HepG2 (cell line): ENCODE results near the gene LYSET. TPM values are rescaled to one million over a fixed set of nuclear protein-coding genes. Genes with fewer than 3 reads are reported as not detected.
A peak's percentile ranks its signal among the peaks of the same experiment; 100 is the strongest.

Source experiments
- BATF2 ChIP-seq: sonication (generic); formaldehyde crosslinking; IDR thresholded peaks from 2 replicates; pipeline ENCODE4 v1.8.0; 2022; ENCODE audit warnings: mild to moderate bottlenecking, missing genetic modification reagents, moderate library complexity
- CTCF ChIP-seq: sonication (generic); formaldehyde crosslinking; IDR thresholded peaks from 2 replicates; pipeline ENCODE4 v1.5.0; 2020; ENCODE audit warnings: mild to moderate bottlenecking, missing genetic modification reagents, moderate library complexity
- DNMT3B ChIP-seq: conservative IDR thresholded peaks from 2 replicates; pipeline ENCODE4 v1.6.1; 2016; ENCODE audit warnings: missing biosample characterization, control low read depth
- GMEB2 ChIP-seq: IDR thresholded peaks from 2 replicates; pipeline ENCODE4 v1.6.1; 2016; ENCODE audit warnings: missing biosample characterization, missing genetic modification reagents, low read depth
- HMGA1 ChIP-seq: sonication (generic); formaldehyde crosslinking; conservative IDR thresholded peaks from 2 replicates; pipeline ENCODE4 v1.4.0; 2020; ENCODE audit warnings: missing genetic modification reagents
- ISX ChIP-seq: sonication (generic); formaldehyde crosslinking; conservative IDR thresholded peaks from 2 replicates; pipeline ENCODE4 v1.5.0; 2020; ENCODE audit warnings: missing genetic modification reagents
- PRDM10 ChIP-seq: sonication (generic); formaldehyde crosslinking; IDR thresholded peaks from 2 replicates; pipeline ENCODE4 v1.4.0; 2020; ENCODE audit warnings: low read depth, missing genetic modification reagents
- SPEN ChIP-seq: sonication (generic); formaldehyde crosslinking; IDR thresholded peaks from 2 replicates; pipeline ENCODE4 v1.5.1; 2020; ENCODE audit warnings: low read depth, mild to moderate bottlenecking, missing genetic modification reagents
- ZNF709 ChIP-seq: sonication (generic); formaldehyde crosslinking; IDR thresholded peaks from 2 replicates; pipeline ENCODE4 v1.5.0; 2020; ENCODE audit warnings: mild to moderate bottlenecking, missing genetic modification reagents
- ZNF724P ChIP-seq: sonication (generic); formaldehyde crosslinking; IDR thresholded peaks from 2 replicates; pipeline ENCODE4 v1.8.0; 2022; ENCODE audit warnings: missing genetic modification reagents, borderline replicate concordance
- ZNF746 ChIP-seq: sonication (generic); formaldehyde crosslinking; IDR thresholded peaks from 2 replicates; pipeline ENCODE4 v1.8.0; 2022; ENCODE audit warnings: mild to moderate bottlenecking, missing genetic modification reagents
- ZNF782 ChIP-seq: sonication (generic); formaldehyde crosslinking; IDR thresholded peaks from 2 replicates; pipeline ENCODE4 v1.4.0; 2020; ENCODE audit warnings: missing genetic modification reagents, mild to moderate bottlenecking, borderline replicate concordance
- ZNF790 ChIP-seq: sonication (generic); formaldehyde crosslinking; IDR thresholded peaks from 2 replicates; pipeline ENCODE4 v1.8.0; 2022; ENCODE audit warnings: missing genetic modification reagents, mild to moderate bottlenecking, borderline replicate concordance
- ZNF839 ChIP-seq: sonication (generic); formaldehyde crosslinking; IDR thresholded peaks from 2 replicates; pipeline ENCODE4 v1.4.0; 2020; ENCODE audit warnings: missing genetic modification reagents, mild to moderate bottlenecking, borderline replicate concordance
- ZSCAN9 ChIP-seq: IDR thresholded peaks from 2 replicates; pipeline ENCODE4 v1.6.1; 2016; ENCODE audit warnings: borderline replicate concordance
- polyA plus RNA-seq, 8 experiments: library from polyadenylated mRNA; depleted of rRNA in 3 of 8; stranded (reverse) in 7 of 8; unstranded in 1 of 8; fragments of >200 nt; fragmentation: Illumina TruSeq in 4 of 8; extraction: Trizol in 4 of 8; gene quantifications; 2 replicates each; pipeline versions ENCODE4 v1.2.1 to v1.2.3, GENCODE V29; 2011 to 2016; ENCODE audit warnings: low read depth in 4 of 8, missing spikeins in 1 of 8, mixed read lengths in 1 of 8; ENCODE audit not compliant: insufficient read depth in 1 of 8
- total RNA-seq, 5 experiments: library from RNA; depleted of rRNA; stranded (reverse); fragments of >200 nt; fragmentation: Illumina TruSeq; extraction: Trizol; gene quantifications; 2 replicates each; pipeline ENCODE4 v1.2.3, GENCODE V29; 2016; ENCODE audit warnings: low read depth in 1 of 5

Gene LYSET
- total and polyA plus RNA-seq, 2 of the 13 experiments (the other 11 are each of a cell fraction or from before 2014, with no cell fraction given), result 19.1 to 36.6 TPM

DNA sequence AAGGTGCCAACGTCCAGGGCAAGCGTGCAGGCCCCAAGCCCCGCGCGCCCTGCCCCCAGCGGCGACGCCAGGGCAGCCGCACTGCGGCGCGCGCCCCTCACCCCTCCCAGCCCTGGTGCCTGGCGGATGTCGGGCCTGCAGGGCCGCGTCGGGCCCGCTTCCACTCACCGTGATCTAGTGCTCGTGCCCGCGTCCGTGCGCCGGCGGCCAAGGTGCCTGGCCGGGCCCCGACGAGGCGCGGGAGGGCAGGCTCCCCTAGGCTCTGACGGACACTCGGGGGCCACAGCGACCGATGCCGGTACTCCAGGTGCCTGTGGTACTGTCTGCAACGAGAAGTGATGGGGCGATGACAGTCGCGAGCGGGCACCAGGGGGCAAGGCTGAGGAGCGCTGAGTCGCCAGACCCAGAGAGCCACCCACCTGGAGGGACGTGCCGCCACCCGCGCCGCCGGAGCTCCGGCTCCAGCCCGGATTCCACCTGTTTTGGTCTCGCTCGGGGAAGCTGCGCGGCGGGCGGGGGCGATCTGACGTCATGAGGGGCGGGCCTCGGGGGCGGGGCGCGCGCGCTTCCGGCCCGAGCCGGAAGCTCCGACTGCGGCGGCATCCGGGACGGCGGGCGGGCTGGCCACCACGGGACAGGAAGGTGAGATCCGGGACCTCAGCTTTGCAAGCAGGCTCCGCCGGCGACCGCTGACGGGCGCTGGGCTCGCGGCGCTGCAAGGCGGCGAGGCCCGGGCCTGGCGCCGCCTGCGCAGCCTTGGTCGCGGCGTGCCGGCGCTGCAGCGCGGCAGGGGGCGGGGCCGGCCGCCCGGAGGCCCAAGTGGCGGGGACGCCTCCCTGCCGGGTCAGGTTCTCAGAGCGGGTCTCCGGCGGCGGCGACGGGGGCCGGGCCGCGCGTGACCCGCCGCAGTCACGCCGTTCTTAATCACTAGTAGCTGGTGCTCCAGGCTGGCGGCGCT, at the start of gene LYSET, which contains the start of gene MOAP1 (continued):
- TF ChIP-seq PRDM10 (CRISPR knock-in tag), result peak; percentile 9; the same call in 1 of the 2 replicates
- peak; percentile 35; the same call in 1 of the 2 replicates for TF ChIP-seq CTCF
- TF ChIP-seq GMEB2 (CRISPR knock-in tag), result 0 out of 2 replicates have a peak, but pooled peaks have one; percentile 22
- TF ChIP-seq DNMT3B (CRISPR knock-in tag), result no peak
- TF ChIP-seq SPEN (CRISPR knock-in tag), result peak; percentile 82
- TF ChIP-seq ZNF839 (CRISPR knock-in tag), result no peak
- 0 out of 2 replicates have a peak, but pooled peaks have one; percentile 40 for TF ChIP-seq ZNF724P (CRISPR knock-in tag)
- no peak; the same call in 1 of the 2 replicates for TF ChIP-seq ZNF746 (CRISPR knock-in tag)
- TF ChIP-seq BATF2, result 0 out of 2 replicates have a peak, but pooled peaks have one; percentile 65
- peak; percentile 64 for TF ChIP-seq ZNF782 (CRISPR knock-in tag)
- TF ChIP-seq ZSCAN9, result 0 out of 2 replicates have a peak, but pooled peaks have one; percentile 49
- peak; percentile 71; the same call in 1 of the 2 replicates for TF ChIP-seq ZNF709
- TF ChIP-seq ZNF790, result 0 out of 2 replicates have a peak, but pooled peaks have one; percentile 75
- TF ChIP-seq ISX, result peak; percentile 85; the same call in 1 of the 2 replicates
- no peak for TF ChIP-seq HMGA1 (CRISPR knock-in tag)
